ENCODE data around the gene SORBS1. TPM values are rescaled to one million over a fixed set of nuclear protein-coding genes. Genes with fewer than 3 reads are reported as not detected.

SORBS1 gene
- polyA plus RNA-seq, 1 donor from 2014 or later, result 39.5 TPM

DNA sequence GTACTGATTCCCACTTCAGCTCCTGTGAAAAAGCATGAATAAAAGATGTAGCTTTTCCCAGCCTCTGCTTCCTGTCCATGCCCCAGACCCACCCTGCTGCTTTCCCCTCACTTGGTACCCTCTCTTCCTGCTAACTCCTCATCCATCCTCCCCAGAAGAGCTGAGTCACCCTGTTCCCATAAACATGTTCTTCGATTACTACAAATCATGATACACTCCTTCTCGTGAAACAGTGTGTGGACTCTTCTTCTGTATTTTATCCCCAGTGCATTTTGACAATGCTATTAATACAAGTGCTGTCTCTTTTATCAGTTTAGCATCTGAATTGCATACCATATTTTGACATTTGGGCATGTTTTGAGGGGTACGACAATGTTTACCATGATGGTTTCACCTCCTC is 45.8 kb upstream of the SORBS1 start:
- Histone ChIP-seq H3K79me2 (replicated peaks; ENCODE audit: insufficient read depth, low read length) (no peaks in the 10 kb centered on the region), H3K27ac (ENCODE audit: low read length) (no peak overlapping the region), H3K36me3 (ENCODE audit: insufficient read depth, low read length) (no peaks in the 10 kb centered on the region), H2AFZ (ENCODE audit: low read depth, low read length) (no peak overlapping the region), H4K20me1 (ENCODE audit: insufficient read depth) (no peaks in the 10 kb centered on the region), H3K4me2 (ENCODE audit: low read length) (no peak overlapping the region), H3K9me3 (ENCODE audit: low read length) (no peaks in the 10 kb centered on the region), H3K4me3 (ENCODE audit: low read length) (no peak overlapping the region), H3K9me2 (ENCODE audit: insufficient read depth, low read length) (no peaks in the 10 kb centered on the region), H3K9ac (ENCODE audit: low read length) (no peak overlapping the region), H3F3A (ENCODE audit: insufficient read depth, low read length, poor library complexity, severe bottlenecking) (no peaks in the 10 kb centered on the region), H3K27me3 (ENCODE audit: insufficient read depth, low read depth, low read length) (no peaks in the 10 kb centered on the region)
- no peak for TF ChIP-seq SMC3 (conservative IDR thresholded peaks at IDR 0.05; ENCODE audit: poor library complexity)
- no peak for TF ChIP-seq EP300 (conservative IDR thresholded peaks at IDR 0.05; ENCODE audit: poor library complexity, severe bottlenecking)
- no peak for TF ChIP-seq POLR2AphosphoS5 (IDR thresholded peaks at IDR 0.05)
- no peak for TF ChIP-seq EZH2 (IDR thresholded peaks at IDR 0.05; ENCODE audit: borderline replicate concordance, insufficient read depth, low read length, poor library complexity, severe bottlenecking)
- no peak for TF ChIP-seq RAD21 (conservative IDR thresholded peaks at IDR 0.05)
- no peak for TF ChIP-seq TAF1 (IDR thresholded peaks at IDR 0.05; ENCODE audit: low read depth)
- TF ChIP-seq, protein P1, sequence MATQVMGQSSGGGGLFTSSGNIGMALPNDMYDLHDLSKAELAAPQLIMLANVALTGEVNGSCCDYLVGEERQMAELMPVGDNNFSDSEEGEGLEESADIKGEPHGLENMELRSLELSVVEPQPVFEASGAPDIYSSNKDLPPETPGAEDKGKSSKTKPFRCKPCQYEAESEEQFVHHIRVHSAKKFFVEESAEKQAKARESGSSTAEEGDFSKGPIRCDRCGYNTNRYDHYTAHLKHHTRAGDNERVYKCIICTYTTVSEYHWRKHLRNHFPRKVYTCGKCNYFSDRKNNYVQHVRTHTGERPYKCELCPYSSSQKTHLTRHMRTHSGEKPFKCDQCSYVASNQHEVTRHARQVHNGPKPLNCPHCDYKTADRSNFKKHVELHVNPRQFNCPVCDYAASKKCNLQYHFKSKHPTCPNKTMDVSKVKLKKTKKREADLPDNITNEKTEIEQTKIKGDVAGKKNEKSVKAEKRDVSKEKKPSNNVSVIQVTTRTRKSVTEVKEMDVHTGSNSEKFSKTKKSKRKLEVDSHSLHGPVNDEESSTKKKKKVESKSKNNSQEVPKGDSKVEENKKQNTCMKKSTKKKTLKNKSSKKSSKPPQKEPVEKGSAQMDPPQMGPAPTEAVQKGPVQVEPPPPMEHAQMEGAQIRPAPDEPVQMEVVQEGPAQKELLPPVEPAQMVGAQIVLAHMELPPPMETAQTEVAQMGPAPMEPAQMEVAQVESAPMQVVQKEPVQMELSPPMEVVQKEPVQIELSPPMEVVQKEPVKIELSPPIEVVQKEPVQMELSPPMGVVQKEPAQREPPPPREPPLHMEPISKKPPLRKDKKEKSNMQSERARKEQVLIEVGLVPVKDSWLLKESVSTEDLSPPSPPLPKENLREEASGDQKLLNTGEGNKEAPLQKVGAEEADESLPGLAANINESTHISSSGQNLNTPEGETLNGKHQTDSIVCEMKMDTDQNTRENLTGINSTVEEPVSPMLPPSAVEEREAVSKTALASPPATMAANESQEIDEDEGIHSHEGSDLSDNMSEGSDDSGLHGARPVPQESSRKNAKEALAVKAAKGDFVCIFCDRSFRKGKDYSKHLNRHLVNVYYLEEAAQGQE (IDR thresholded peaks at IDR 0.05; ENCODE audit: borderline replicate concordance), result no peak
- TF ChIP-seq, protein P2, sequence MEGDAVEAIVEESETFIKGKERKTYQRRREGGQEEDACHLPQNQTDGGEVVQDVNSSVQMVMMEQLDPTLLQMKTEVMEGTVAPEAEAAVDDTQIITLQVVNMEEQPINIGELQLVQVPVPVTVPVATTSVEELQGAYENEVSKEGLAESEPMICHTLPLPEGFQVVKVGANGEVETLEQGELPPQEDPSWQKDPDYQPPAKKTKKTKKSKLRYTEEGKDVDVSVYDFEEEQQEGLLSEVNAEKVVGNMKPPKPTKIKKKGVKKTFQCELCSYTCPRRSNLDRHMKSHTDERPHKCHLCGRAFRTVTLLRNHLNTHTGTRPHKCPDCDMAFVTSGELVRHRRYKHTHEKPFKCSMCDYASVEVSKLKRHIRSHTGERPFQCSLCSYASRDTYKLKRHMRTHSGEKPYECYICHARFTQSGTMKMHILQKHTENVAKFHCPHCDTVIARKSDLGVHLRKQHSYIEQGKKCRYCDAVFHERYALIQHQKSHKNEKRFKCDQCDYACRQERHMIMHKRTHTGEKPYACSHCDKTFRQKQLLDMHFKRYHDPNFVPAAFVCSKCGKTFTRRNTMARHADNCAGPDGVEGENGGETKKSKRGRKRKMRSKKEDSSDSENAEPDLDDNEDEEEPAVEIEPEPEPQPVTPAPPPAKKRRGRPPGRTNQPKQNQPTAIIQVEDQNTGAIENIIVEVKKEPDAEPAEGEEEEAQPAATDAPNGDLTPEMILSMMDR (IDR thresholded peaks at IDR 0.05; ENCODE audit: poor library complexity, severe bottlenecking), result no peak
- TF ChIP-seq MXI1 (conservative IDR thresholded peaks at IDR 0.05; ENCODE audit: poor library complexity, severe bottlenecking), result no peak

DNA sequence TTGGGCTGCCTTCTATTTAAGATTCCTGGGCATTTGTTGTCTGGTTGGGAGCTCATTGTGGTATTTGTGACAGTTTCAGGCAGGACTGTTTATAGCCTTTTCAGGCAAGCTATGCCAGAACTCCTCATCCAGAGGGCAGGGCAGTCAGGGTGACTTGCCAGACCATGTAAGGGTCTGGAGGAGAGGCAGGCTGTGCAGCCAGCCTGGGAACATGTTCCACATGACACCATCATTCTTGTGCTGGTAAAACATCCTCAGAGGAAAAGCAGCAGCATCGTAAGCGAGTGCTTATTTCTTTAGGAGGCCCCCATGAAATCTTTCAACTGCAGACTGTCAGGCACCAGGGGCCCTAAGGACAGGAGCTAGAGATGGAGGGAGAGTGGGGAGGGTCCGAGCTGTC is 44.0 kb upstream of the SORBS1 start:
- H3K27ac ChIP-seq (ENCODE audit: low read length), result no peak overlapping the region
- H3K36me3 ChIP-seq (ENCODE audit: insufficient read depth, low read length), result no peaks in the 10 kb centered on the region

More for the DNA sequence above, 44.0 kb upstream of the SORBS1 start:
- TF ChIP-seq TAF1 (IDR thresholded peaks at IDR 0.05; ENCODE audit: low read depth), result no peak
- no peak for TF ChIP-seq EZH2 (IDR thresholded peaks at IDR 0.05; ENCODE audit: borderline replicate concordance, insufficient read depth, low read length, poor library complexity, severe bottlenecking)
- TF ChIP-seq EP300 (conservative IDR thresholded peaks at IDR 0.05; ENCODE audit: poor library complexity, severe bottlenecking), result no peak
- TF ChIP-seq, protein P1 (IDR thresholded peaks at IDR 0.05; ENCODE audit: borderline replicate concordance), result no peak
- Histone ChIP-seq H3K79me2 (replicated peaks; ENCODE audit: insufficient read depth, low read length) (no peaks in the 10 kb centered on the region), H3K27me3 (ENCODE audit: insufficient read depth, low read depth, low read length) (no peaks in the 10 kb centered on the region), H3K9me3 (ENCODE audit: low read length) (no peaks in the 10 kb centered on the region), H3K9me2 (ENCODE audit: insufficient read depth, low read length) (no peaks in the 10 kb centered on the region), H2AFZ (ENCODE audit: low read depth, low read length) (no peak overlapping the region), H3K4me3 (ENCODE audit: low read length) (no peak overlapping the region), H4K20me1 (ENCODE audit: insufficient read depth) (no peaks in the 10 kb centered on the region), H3F3A (ENCODE audit: insufficient read depth, low read length, poor library complexity, severe bottlenecking) (no peaks in the 10 kb centered on the region), H3K4me2 (ENCODE audit: low read length) (no peak overlapping the region), H3K9ac (ENCODE audit: low read length) (no peak overlapping the region)

Measured in neural cell (in vitro differentiated cells).